GDM1 (cell line): ENCODE measurements around the gene NDRG3.
A peak's percentile ranks its signal among the peaks of the same experiment; 100 is the strongest.
"Not testable (repeated sequence)": the region's sequence is repeated elsewhere in the genome, so short reads cannot be mapped to it uniquely, and the experiment has no call there.

Source experiments
- DNase-seq: peaks from one replicate; lab custom pipeline; 2025; lab: John Stamatoyannopoulos, UW

Gene NDRG3

GRCh38 chr20:36644032-36644705, 101.7 kb downstream of the NDRG3 start:
- DNase-seq, result no peak

GRCh38 chr20:36642136-36642535, 103.8 kb downstream of the NDRG3 start:
- DNase-seq, result peak; percentile 40

- no peak for DNase-seq
Observed at GRCh38 chr20:36641506-36641843, 104.4 kb downstream of the NDRG3 start.

- not testable (repeated sequence) for DNase-seq
Observed at GRCh38 chr20:36638876-36639400, 107.0 kb downstream of the NDRG3 start.

GRCh38 chr20:36634342-36634741, 111.5 kb downstream of the NDRG3 start:
- no peak for DNase-seq

GRCh38 chr20:36633285-36633772, 112.6 kb downstream of the NDRG3 start:
- DNase-seq, result no peak

GRCh38 chr20:36632487-36633284, 113.2 kb downstream of the NDRG3 start:
- no peak for DNase-seq

- DNase-seq, result no peak
Observed at GRCh38 chr20:36632147-36632486, 113.8 kb downstream of the NDRG3 start.

- no peak for DNase-seq
Observed at GRCh38 chr20:36631646-36632045, 114.2 kb downstream of the NDRG3 start.

- DNase-seq, result peak; percentile 43
Observed at GRCh38 chr20:36629719-36630681, 115.9 kb downstream of the NDRG3 start.

GRCh38 chr20:36628076-36628475, 117.8 kb downstream of the NDRG3 start:
- no peak for DNase-seq

- DNase-seq, result no peak
Observed at GRCh38 chr20:36624944-36625324, 121.0 kb downstream of the NDRG3 start.

GRCh38 chr20:36624068-36624943, 121.6 kb downstream of the NDRG3 start:
- no peak for DNase-seq

- no peak for DNase-seq
Observed at GRCh38 chr20:36623444-36623843, 122.4 kb downstream of the NDRG3 start.

- no peak for DNase-seq
Observed at GRCh38 chr20:36620917-36621316, 125.0 kb downstream of the NDRG3 start.

GRCh38 chr20:36614781-36615557, 130.9 kb downstream of the NDRG3 start:
- no peak for DNase-seq

- no peak for DNase-seq
Observed at GRCh38 chr20:36613974-36614373, 131.9 kb downstream of the NDRG3 start.

- no peak for DNase-seq
Observed at GRCh38 chr20:36611625-36612024, 134.3 kb downstream of the NDRG3 start.

GRCh38 chr20:36608388-36608728, 137.5 kb downstream of the NDRG3 start:
- not testable (repeated sequence) for DNase-seq

- DNase-seq, result no peak
Observed at GRCh38 chr20:36607586-36608387, 138.1 kb downstream of the NDRG3 start.
